ENCODE data around the gene LIG1. TPM values are rescaled to one million over a fixed set of nuclear protein-coding genes. Genes with fewer than 3 reads are reported as not detected.

LIG1 gene
- total and polyA plus RNA-seq, 2 of the 13 experiments (the other 11 are each of a cell fraction or from before 2014, with no cell fraction given), result 20.1 to 64.4 TPM

GRCh38 chr19:48121909-48122371, 48.2 kb downstream of the LIG1 start:
- POLR2A ChIA-PET, result no interaction called here
- no peak for FAIRE-seq
- Histone ChIP-seq H3K9ac (ENCODE audit: insufficient read depth, low read depth, low read length) (no peak overlapping the region), H3K36me3 (replicated peaks in 1 of 2; ENCODE audit: control insufficient read depth in 1 of 2, insufficient read depth in 2 of 2, low read length in 2 of 2) (peaks cover 12 to 56% of the 10 kb centered on the region in 2 experiments), H3K27me3 (ENCODE audit: control insufficient read depth in 1 of 2, insufficient read depth in 2 of 2, low read length in 2 of 2) (no peaks in the 10 kb centered on the region; a peak in 1 of 5 replicates), H3K4me3 (replicated peaks in 1 of 3; ENCODE audit: insufficient read depth in 1 of 3, low read depth in 2 of 3, low read length in 3 of 3) (no peak overlapping the region), H3K79me2 (ENCODE audit: insufficient read depth, low read length) (no peaks in the 10 kb centered on the region), H3K4me2 (ENCODE audit: low read depth, low read length) (no peak overlapping the region), H3K4me1 (ENCODE audit: insufficient read depth, low read length) (no peaks in the 10 kb centered on the region), H4K20me1 (ENCODE audit: insufficient read depth, low read length) (no peaks in the 10 kb centered on the region), H2AFZ (ENCODE audit: low read length) (no peak overlapping the region), H3K27ac (ENCODE audit: extremely low read length, insufficient read depth, low read length) (no peak overlapping the region), H3K9me3 (ENCODE audit: low read length) (no peaks in the 10 kb centered on the region)
- DNase-seq (ENCODE audit: low spot score), result no peak
- TF ChIP-seq SMC3 (IDR thresholded peaks at IDR 0.05; ENCODE audit: low read length) (no peak), ZNF709 (CRISPR knock-in tag; IDR thresholded peaks at IDR 0.05) (no peak), ZNF552 (CRISPR knock-in tag; IDR thresholded peaks at IDR 0.05; ENCODE audit: borderline replicate concordance) (no peak)
- CTCF ChIA-PET (ENCODE audit: low intra/inter-chr PET ratio, low total read pairs), result no interaction called here
- no peak for ATAC-seq
- no TSS peak for BruUV-seq (replicated peaks)
- 95% methylated on average over 8 of the region's 10 CpGs for WGBS (ENCODE audit: low lambda C conversion rate)
- in situ Hi-C loops (cut with HindIII; ENCODE audit: extremely low pct_ligation_motif_present, low pct_unique_long_range_greater_than_20kb) (no loop called here), intact Hi-C loops (cut with micrococcal nuclease; ENCODE audit: unreplicated experiment) (no loop called here)

GRCh38 chr19:48121066-48121465, 49.1 kb downstream of the LIG1 start:
- ChIA-PET POLR2A (no interaction called here), CTCF (ENCODE audit: low intra/inter-chr PET ratio, low total read pairs) (no interaction called here)
- in situ Hi-C loops (cut with HindIII; ENCODE audit: extremely low pct_ligation_motif_present, low pct_unique_long_range_greater_than_20kb) (no loop called here), intact Hi-C loops (cut with micrococcal nuclease; ENCODE audit: unreplicated experiment) (no loop called here)
- Histone ChIP-seq H2AFZ (ENCODE audit: low read length) (no peak overlapping the region), H3K4me2 (ENCODE audit: low read depth, low read length) (no peak overlapping the region), H3K36me3 (replicated peaks in 1 of 2; ENCODE audit: control insufficient read depth in 1 of 2, insufficient read depth in 2 of 2, low read length in 2 of 2) (peaks cover 12 to 57% of the 10 kb centered on the region in 2 experiments), H4K20me1 (ENCODE audit: insufficient read depth, low read length) (no peaks in the 10 kb centered on the region), H3K9me3 (ENCODE audit: low read length) (no peaks in the 10 kb centered on the region), H3K79me2 (ENCODE audit: insufficient read depth, low read length) (no peaks in the 10 kb centered on the region), H3K4me3 (replicated peaks in 1 of 3; ENCODE audit: insufficient read depth in 1 of 3, low read depth in 2 of 3, low read length in 3 of 3) (no peak overlapping the region), H3K27me3 (ENCODE audit: control insufficient read depth in 1 of 2, insufficient read depth in 2 of 2, low read length in 2 of 2) (no peaks in the 10 kb centered on the region; a peak in 1 of 5 replicates), H3K4me1 (ENCODE audit: insufficient read depth, low read length) (no peaks in the 10 kb centered on the region), H3K27ac (ENCODE audit: extremely low read length, insufficient read depth, low read length) (no peak overlapping the region), H3K9ac (ENCODE audit: insufficient read depth, low read depth, low read length) (no peak overlapping the region)
- ATAC-seq (no peak), DNase-seq (ENCODE audit: low spot score) (no peak), FAIRE-seq (no peak)
- TF ChIP-seq CEBPB (IDR thresholded peaks at IDR 0.05; ENCODE audit: borderline replicate concordance, low read depth, low read length) (peak; percentile 23; the same call in 1 of the 2 replicates), ZNF563 (CRISPR knock-in tag; IDR thresholded peaks at IDR 0.05) (no peak), KLF11 (CRISPR knock-in tag; IDR thresholded peaks at IDR 0.05) (no peak), BCL3 (CRISPR knock-in tag; IDR thresholded peaks at IDR 0.05) (no peak)
- no TSS peak for BruUV-seq (replicated peaks)
- 97% methylated on average over 14 of the region's 14 CpGs for WGBS (ENCODE audit: low lambda C conversion rate)
